Esophagus muscularis mucosa (tissue), 4 donors: ENCODE results near the gene SUFU.

Source experiments
- CTCF ChIP-seq, 3 experiments: fragments of 200-600 bp in 2 of 3; fragments of 450-650 bp in 1 of 3; sonication (generic) in 2 of 3; IDR thresholded peaks; one replicate each; pipeline ENCODE4 v1.5.1; 2017 to 2019; ENCODE audit warnings: antibody characterized with exemption in 3 of 3, mild to moderate bottlenecking in 2 of 3, moderate library complexity in 1 of 3
- EP300 ChIP-seq: sonication (generic); formaldehyde crosslinking; IDR thresholded peaks from one replicate; pipeline ENCODE4 v1.6.1; 2017; ENCODE audit warnings: antibody characterized with exemption
- POLR2A ChIP-seq: fragments of 450-650 bp; IDR thresholded peaks from one replicate; pipeline ENCODE4 v1.6.1; 2017; ENCODE audit warnings: antibody characterized with exemption, moderate library complexity, mild to moderate bottlenecking, low read depth
- POLR2AphosphoS5 ChIP-seq, 2 donors: sonication (generic); formaldehyde crosslinking; IDR thresholded peaks; one replicate each; pipeline ENCODE4 v1.6.1; 2017; ENCODE audit warnings: antibody characterized with exemption in 2 of 2

GRCh38 chr10:102470579-102471546 is 32.9 kb upstream of the SUFU start:
- TF ChIP-seq CTCF (IDR thresholded peaks at IDR 0.05) (no peak), POLR2A (no peak), POLR2AphosphoS5 (IDR thresholded peaks at IDR 0.05) (no peak), EP300 (no peak)
